ENCODE data around the gene ECHS1. TPM values are rescaled to one million over a fixed set of nuclear protein-coding genes. Genes with fewer than 3 reads are reported as not detected.

Gene ECHS1
- total RNA-seq, 1 donor from 2014 or later, result 77.4 TPM

GRCh38 chr10:133401500-133401899 lies 28.3 kb upstream of the ECHS1 start:
- no peaks in the 10 kb centered on the region for H3K4me1 ChIP-seq
- TF ChIP-seq EZH2 (IDR thresholded peaks at IDR 0.05) (no peak), CTCF (IDR thresholded peaks at IDR 0.05) (no peak)
- no peaks in the 10 kb centered on the region for H3K4me1 Mint-ChIP-seq
- no peaks in the 10 kb centered on the region for H3K9me3 ChIP-seq (ENCODE audit: low read depth)
- H4K20me1 ChIP-seq (ENCODE audit: low read depth), result no peaks in the 10 kb centered on the region
- H3K4me2 ChIP-seq, result no peak overlapping the region
- H3K9ac ChIP-seq, result no peak overlapping the region
- no peaks in the 10 kb centered on the region for H3K27me3 Mint-ChIP-seq (ENCODE audit: insufficient read depth, low read depth)
- H3K9me3 Mint-ChIP-seq, result peaks cover 2% of the 10 kb centered on the region
- H3K27ac Mint-ChIP-seq, result no peak overlapping the region
- peaks cover 51% of the 10 kb centered on the region for H3K36me3 Mint-ChIP-seq
- H3K27me3 ChIP-seq, result no peaks in the 10 kb centered on the region
- no peak overlapping the region for H3K4me3 Mint-ChIP-seq
- H3K36me3 ChIP-seq, result peaks cover 3% of the 10 kb centered on the region
- peaks cover 51% of the 10 kb centered on the region for H3K79me2 ChIP-seq (ENCODE audit: low read depth)
- no peaks in the 10 kb centered on the region for H3F3A ChIP-seq (ENCODE audit: low read depth)
- no peak for DNase-seq (ENCODE audit: low spot score)
- H3K4me3 ChIP-seq, result no peak overlapping the region
- no peak overlapping the region for H3K27ac ChIP-seq
- no peak overlapping the region for H2AFZ ChIP-seq (replicated peaks)

GRCh38 chr10:133400624-133401424 lies 27.7 kb upstream of the ECHS1 start:
- no peak overlapping the region for H3K4me3 ChIP-seq
- no peaks in the 10 kb centered on the region for H4K20me1 ChIP-seq (ENCODE audit: low read depth)
- H3K36me3 ChIP-seq, result peaks cover under 1% of the 10 kb centered on the region
- no peaks in the 10 kb centered on the region for H3K4me1 ChIP-seq
- no peaks in the 10 kb centered on the region for H3K27me3 ChIP-seq
- H3K27ac ChIP-seq, result no peak overlapping the region
- H3K4me3 Mint-ChIP-seq, result peak overlapping the region; percentile 33
- H3F3A ChIP-seq (ENCODE audit: low read depth), result no peaks in the 10 kb centered on the region
- peaks cover 51% of the 10 kb centered on the region for H3K79me2 ChIP-seq (ENCODE audit: low read depth)
- no peak for DNase-seq (ENCODE audit: low spot score)
- H3K4me2 ChIP-seq, result no peak overlapping the region
- H2AFZ ChIP-seq (replicated peaks), result no peak overlapping the region
- no peaks in the 10 kb centered on the region for H3K9me3 ChIP-seq (ENCODE audit: low read depth)
- H3K9ac ChIP-seq, result no peak overlapping the region
- TF ChIP-seq EZH2phosphoT487 (IDR thresholded peaks at IDR 0.05) (no peak), EZH2 (IDR thresholded peaks at IDR 0.05) (no peak), CTCF (IDR thresholded peaks at IDR 0.05) (no peak)
- peaks cover 47% of the 10 kb centered on the region for H3K36me3 Mint-ChIP-seq
- H3K9me3 Mint-ChIP-seq, result no peaks in the 10 kb centered on the region
- H3K4me1 Mint-ChIP-seq, result no peaks in the 10 kb centered on the region
- no peaks in the 10 kb centered on the region for H3K27me3 Mint-ChIP-seq (ENCODE audit: insufficient read depth, low read depth)
- H3K27ac Mint-ChIP-seq, result no peak overlapping the region

- no peak overlapping the region for H2AFZ ChIP-seq (replicated peaks)
- H3K4me1 ChIP-seq, result peaks cover 7% of the 10 kb centered on the region
- no peaks in the 10 kb centered on the region for H3K9me3 ChIP-seq (ENCODE audit: low read depth)
- no peak overlapping the region for H3K27ac ChIP-seq
- no peak overlapping the region for H3K4me3 ChIP-seq
- H3K36me3 ChIP-seq, result no peaks in the 10 kb centered on the region
- H4K20me1 ChIP-seq (ENCODE audit: low read depth), result peaks cover 6% of the 10 kb centered on the region
- H3K4me1 Mint-ChIP-seq, result peaks cover 8% of the 10 kb centered on the region
- no peaks in the 10 kb centered on the region for H3K27me3 Mint-ChIP-seq (ENCODE audit: insufficient read depth, low read depth)
- H3K27me3 ChIP-seq, result no peaks in the 10 kb centered on the region
- H3K4me3 Mint-ChIP-seq, result no peak overlapping the region
- TF ChIP-seq EZH2phosphoT487 (IDR thresholded peaks at IDR 0.05) (no peak), EZH2 (IDR thresholded peaks at IDR 0.05) (no peak), CTCF (IDR thresholded peaks at IDR 0.05) (no peak)
- no peak overlapping the region for H3K4me2 ChIP-seq
- peaks cover 4% of the 10 kb centered on the region for H3F3A ChIP-seq (ENCODE audit: low read depth)
- peaks cover 31% of the 10 kb centered on the region for H3K36me3 Mint-ChIP-seq
- DNase-seq (ENCODE audit: low spot score), result no peak
- H3K9ac ChIP-seq, result no peak overlapping the region
- H3K79me2 ChIP-seq (ENCODE audit: low read depth), result peaks cover 53% of the 10 kb centered on the region
- H3K27ac Mint-ChIP-seq, result no peak overlapping the region
- H3K9me3 Mint-ChIP-seq, result no peaks in the 10 kb centered on the region
These were observed 26.0 kb upstream of the ECHS1 start for GRCh38 chr10:133399123-133399601.
